Lower leg skin (tissue), 3 donors: ENCODE measurements around the gene CAPN9.

Experiments
- POLR2A ChIP-seq, 2 donors: fragments of 450-650 bp; IDR thresholded peaks; one replicate each; pipeline ENCODE4 v1.6.1; 2016 to 2017; ENCODE audit warnings: antibody characterized with exemption in 2 of 2, mild to moderate bottlenecking in 1 of 2, moderate library complexity in 1 of 2
- TF ChIP-seq, protein P1 (sequence below), 3 donors: fragments of 450-650 bp; IDR thresholded peaks; one replicate each; pipeline ENCODE4 v1.5.1; 2016; ENCODE audit warnings: antibody characterized with exemption in 3 of 3, mild to moderate bottlenecking in 3 of 3, moderate library complexity in 2 of 3

GRCh38 chr1:230834292-230834691, 87.1 kb downstream of the CAPN9 start:
- TF ChIP-seq, protein P1, sequence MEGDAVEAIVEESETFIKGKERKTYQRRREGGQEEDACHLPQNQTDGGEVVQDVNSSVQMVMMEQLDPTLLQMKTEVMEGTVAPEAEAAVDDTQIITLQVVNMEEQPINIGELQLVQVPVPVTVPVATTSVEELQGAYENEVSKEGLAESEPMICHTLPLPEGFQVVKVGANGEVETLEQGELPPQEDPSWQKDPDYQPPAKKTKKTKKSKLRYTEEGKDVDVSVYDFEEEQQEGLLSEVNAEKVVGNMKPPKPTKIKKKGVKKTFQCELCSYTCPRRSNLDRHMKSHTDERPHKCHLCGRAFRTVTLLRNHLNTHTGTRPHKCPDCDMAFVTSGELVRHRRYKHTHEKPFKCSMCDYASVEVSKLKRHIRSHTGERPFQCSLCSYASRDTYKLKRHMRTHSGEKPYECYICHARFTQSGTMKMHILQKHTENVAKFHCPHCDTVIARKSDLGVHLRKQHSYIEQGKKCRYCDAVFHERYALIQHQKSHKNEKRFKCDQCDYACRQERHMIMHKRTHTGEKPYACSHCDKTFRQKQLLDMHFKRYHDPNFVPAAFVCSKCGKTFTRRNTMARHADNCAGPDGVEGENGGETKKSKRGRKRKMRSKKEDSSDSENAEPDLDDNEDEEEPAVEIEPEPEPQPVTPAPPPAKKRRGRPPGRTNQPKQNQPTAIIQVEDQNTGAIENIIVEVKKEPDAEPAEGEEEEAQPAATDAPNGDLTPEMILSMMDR (IDR thresholded peaks at IDR 0.05), result no peak
- TF ChIP-seq POLR2A (IDR thresholded peaks at IDR 0.05), result no peak
